K562 (cell line): ENCODE data around the gene LMO7. TPM values are rescaled to one million over a fixed set of nuclear protein-coding genes. Genes with fewer than 3 reads are reported as not detected.

Experiments
- ATAC-seq: fragments of 200-7000 bp; cut with Tn5 transposase; 3 replicates; pipeline ENCODE4 v1.9.1; 2020; ENCODE audit warnings: moderate library complexity
- BruUV-seq: library from RNA; stranded (reverse); fragments of 400-500 nt; replicated peaks from 2 replicates; lab custom pipeline; 2021; lab: Mats Ljungman, UMichigan
- CTCF ChIA-PET: fragments of 300-600 bp; formaldehyde crosslinking; extraction: SDS; loops from one replicate; lab custom pipeline; 2021; ENCODE audit warnings: low intra/inter-chr PET ratio; lab: Yijun Ruan, JAX
- POLR2A ChIA-PET: fragments of 300-600, 350-650 bp; sonication (Branson Sonifier 250); formaldehyde crosslinking; extraction: SDS; loops from one replicate; lab custom pipeline; 2021; ENCODE audit warnings: antibody characterized with exemption, inconsistent platforms; lab: Yijun Ruan, JAX
- DNase-seq, 4 experiments: peaks; one replicate each; pipeline versions ENCODE4 v3.0.0 to v3.0.0-alpha.2; 2011 to 2018; ENCODE audit warnings: low spot score in 3 of 4, mixed read lengths in 3 of 4; ENCODE audit errors: extremely low read depth in 1 of 4
- FAIRE-seq: peaks from 2 replicates; lab custom pipeline; 2011; peaks lifted over from hg19 to GRCh38; lab: Jason Lieb, UNC
- H2AFZ ChIP-seq: 2 replicates; pipeline ENCODE4 v1.6.0; 2011; ENCODE audit warnings: low read depth, low read length, control low read depth, inconsistent platforms
- H3K27ac ChIP-seq: fragments of 200-600 bp; 3 replicates; pipeline ENCODE4 v1.8.0; 2011; ENCODE audit warnings: low read depth, mild to moderate bottlenecking, control low read depth, inconsistent platforms, low read length, moderate library complexity, mixed read lengths; ENCODE audit errors: extremely low read depth
- H3K27me3 ChIP-seq, 2 experiments: fragments of 300-600 bp in 1 of 2; 2 replicates in 1 of 2; 3 replicates in 1 of 2; pipeline versions ENCODE4 v1.6.0 to v1.8.0; 2011; ENCODE audit warnings: inconsistent platforms in 2 of 2, low read length in 2 of 2, mild to moderate bottlenecking in 1 of 2, mixed read lengths in 1 of 2, moderate library complexity in 1 of 2; ENCODE audit not compliant: control insufficient read depth in 2 of 2, insufficient read depth in 2 of 2
- H3K36me3 ChIP-seq: fragments of 300-600 bp; 3 replicates; pipeline ENCODE4 v1.8.0; 2011; ENCODE audit warnings: mild to moderate bottlenecking, low read length, inconsistent platforms; ENCODE audit not compliant: control insufficient read depth, insufficient read depth
- H3K4me1 ChIP-seq, 2 experiments: fragments of 200-600 bp in 1 of 2; replicated peaks in 1 of 2; 2 replicates in 1 of 2; 3 replicates in 1 of 2; pipeline versions ENCODE4 v1.5.1 to v1.8.0; 2011; ENCODE audit warnings: inconsistent platforms in 2 of 2, low read length in 2 of 2, mild to moderate bottlenecking in 1 of 2, mixed read lengths in 1 of 2, moderate library complexity in 1 of 2; ENCODE audit not compliant: control insufficient read depth in 2 of 2, insufficient read depth in 2 of 2
- H3K4me2 ChIP-seq: 2 replicates; pipeline ENCODE4 v1.6.1; 2011; ENCODE audit warnings: low read length, control low read depth, inconsistent platforms, mixed read lengths; ENCODE audit not compliant: insufficient read depth
- H3K4me3 ChIP-seq: fragments of 200-600 bp; sonication (generic), shearing (Covaris generic); 2 replicates; pipeline ENCODE4 v1.5.1; 2016; ENCODE audit warnings: control low read depth, inconsistent platforms
- H3K79me2 ChIP-seq: fragments of 200-600 bp; 3 replicates; pipeline ENCODE4 v1.8.0; 2011; ENCODE audit warnings: low read length, inconsistent platforms; ENCODE audit not compliant: control insufficient read depth, insufficient read depth
- H3K9ac ChIP-seq, 2 experiments: 2 replicates each; pipeline versions ENCODE4 v1.6.0 to v1.6.1; 2011; ENCODE audit warnings: low read depth in 2 of 2, low read length in 2 of 2, control low read depth in 1 of 2, inconsistent platforms in 1 of 2, mild to moderate bottlenecking in 1 of 2, mixed read lengths in 1 of 2; ENCODE audit not compliant: insufficient read depth in 1 of 2
- H3K9me1 ChIP-seq: one replicate; pipeline ENCODE4 v1.6.0; 2011; ENCODE audit warnings: inconsistent platforms, mild to moderate bottlenecking, low read length, moderate library complexity; ENCODE audit not compliant: control insufficient read depth, insufficient read depth
- H3K9me3 ChIP-seq: replicated peaks from 2 replicates; pipeline ENCODE4 v1.5.1; 2011; ENCODE audit warnings: low read depth, low read length, inconsistent platforms; ENCODE audit not compliant: control insufficient read depth, insufficient read depth
- H4K20me1 ChIP-seq: replicated peaks from 2 replicates; pipeline ENCODE4 v1.6.1; 2011; ENCODE audit warnings: low read length, inconsistent platforms, mixed read lengths; ENCODE audit not compliant: control insufficient read depth, insufficient read depth
- FOXK2 ChIP-seq, 2 experiments: fragments of 450-650 bp; IDR thresholded peaks in 1 of 2; conservative IDR thresholded peaks in 1 of 2; 2 replicates each; pipeline ENCODE4 v1.6.1; 2016; ENCODE audit warnings: low read depth in 2 of 2, mild to moderate bottlenecking in 1 of 2
- LEF1 ChIP-seq: fragments of 450-650 bp; IDR thresholded peaks from 2 replicates; pipeline ENCODE4 v1.6.1; 2016; ENCODE audit warnings: mild to moderate bottlenecking
- U2AF1 ChIP-seq: fragments of 200-400 bp; formaldehyde crosslinking; optimal IDR thresholded peaks from 2 replicates; pipeline ENCODE3; 2017; ENCODE audit warnings: mild to moderate bottlenecking, low read depth, low read length, moderate library complexity
- ZNF449 ChIP-seq: fragments of 250-450 bp; sonication (Bioruptor Pico); IDR thresholded peaks from 2 replicates; pipeline ENCODE4 v1.8.0; 2022; ENCODE audit warnings: moderate library complexity, mild to moderate bottlenecking, inconsistent platforms
- WGBS: fragments of 100-300 bp; shearing (Covaris generic); methylation state at CpG from one replicate; pipeline ENCODE4 v1.1.6; 2016; ENCODE audit warnings: low coverage, mixed read lengths; ENCODE audit not compliant: insufficient coverage; ENCODE audit errors: missing lambda C conversion rate; 5-methylcytosine and 5-hydroxymethylcytosine counted together
- in situ Hi-C: fragments of 300-500 bp; cut with MboI; formaldehyde crosslinking; loops from 4 replicates; pipeline ENCODE4 v1.15.0; 2018; ENCODE audit warnings: inconsistent platforms, mixed read lengths
- intact Hi-C: fragments of 100-400 bp; cut with micrococcal nuclease; formaldehyde crosslinking; loops from 2 replicates; pipeline ENCODE4 v1.14.2; 2022
- polyA plus RNA-seq, 8 experiments: library from polyadenylated mRNA; depleted of rRNA in 4 of 8; stranded (reverse) in 5 of 8; unstranded in 3 of 8; fragments of >200 nt; fragmentation: Nextera tagmentation in 2 of 8; fragmentation: Illumina TruSeq in 1 of 8; extraction: Ambion mirVana in 2 of 8; extraction: Trizol in 1 of 8; gene quantifications; 2 replicates each; pipeline versions ENCODE4 v1.2.1 to v1.2.3, GENCODE V29; 2011 to 2014; ENCODE audit warnings: inconsistent platforms in 1 of 8, missing spikeins in 1 of 8
- total RNA-seq, 7 experiments: library from RNA; depleted of rRNA in 6 of 7; stranded (reverse); fragments of >200 nt in 6 of 7; fragmentation: Illumina TruSeq in 2 of 7; extraction: Trizol in 2 of 7; gene quantifications; 2 replicates each; pipeline versions ENCODE4 v1.2.1 to v1.2.3, GENCODE V29; 2011 to 2021; ENCODE audit warnings: low replicate concordance in 1 of 7
- TF ChIP-seq, protein P1 (sequence below): fragments of 450-650 bp; IDR thresholded peaks from 2 replicates; pipeline ENCODE4 v1.6.1; 2016; ENCODE audit warnings: missing biosample characterization, missing genetic modification characterization
- TF ChIP-seq, protein P2 (sequence below): fragments of 250-450 bp; sonication (Bioruptor Pico); IDR thresholded peaks from 2 replicates; pipeline ENCODE4 v1.5.0; 2021

Gene LMO7
- total and polyA plus RNA-seq, 9 of the 15 experiments (the other 6 are each of a cell fraction or from before 2014, with no cell fraction given), result 0.42 to 4.3 (median 1.7) TPM

DNA sequence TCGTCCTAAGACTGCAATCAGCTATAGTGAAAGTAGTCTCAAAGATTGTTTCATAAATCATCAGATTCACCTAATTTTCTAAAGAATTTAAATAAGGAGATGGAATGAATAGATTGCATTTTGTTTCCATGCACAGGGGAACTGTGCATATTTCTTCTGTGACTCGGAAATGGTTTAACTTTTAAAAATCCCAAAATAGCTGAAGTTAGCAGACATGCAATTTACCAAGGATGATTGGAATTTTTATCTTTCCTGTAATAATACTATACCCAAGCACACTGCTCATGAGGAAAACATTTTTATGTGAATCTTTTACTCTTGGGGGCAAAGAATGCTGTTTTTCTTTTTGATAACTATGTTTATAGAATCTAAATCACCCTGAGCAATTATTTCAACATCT is 15.0 kb upstream of the LMO7 start:
- Histone ChIP-seq H3K9me3 (no peaks in the 10 kb centered on the region), H3K9me1 (no peaks in the 10 kb centered on the region), H3K4me3 (no peak overlapping the region), H3K9ac (no peak overlapping the region), H3K36me3 (no peaks in the 10 kb centered on the region), H3K4me1 (no peaks in the 10 kb centered on the region), H3K79me2 (no peaks in the 10 kb centered on the region), H4K20me1 (no peaks in the 10 kb centered on the region), H3K27ac (no peak overlapping the region), H2AFZ (no peak overlapping the region), H3K27me3 (no peaks in the 10 kb centered on the region), H3K4me2 (no peak overlapping the region)
- no TSS peak for BruUV-seq
- 40% methylated on average over 2 of the region's 2 CpGs for WGBS
- in situ Hi-C loops (no loop called here), intact Hi-C loops (no loop called here)
- TF ChIP-seq LEF1 (no peak), FOXK2 (conservative IDR thresholded peaks at IDR 0.05 in 1 of 2, IDR thresholded peaks at IDR 0.05 in 1 of 2; ENCODE audit: low read depth in 2 of 2) (no peak), U2AF1 (no peak), ZNF449 (no peak)
- TF ChIP-seq, protein P1, sequence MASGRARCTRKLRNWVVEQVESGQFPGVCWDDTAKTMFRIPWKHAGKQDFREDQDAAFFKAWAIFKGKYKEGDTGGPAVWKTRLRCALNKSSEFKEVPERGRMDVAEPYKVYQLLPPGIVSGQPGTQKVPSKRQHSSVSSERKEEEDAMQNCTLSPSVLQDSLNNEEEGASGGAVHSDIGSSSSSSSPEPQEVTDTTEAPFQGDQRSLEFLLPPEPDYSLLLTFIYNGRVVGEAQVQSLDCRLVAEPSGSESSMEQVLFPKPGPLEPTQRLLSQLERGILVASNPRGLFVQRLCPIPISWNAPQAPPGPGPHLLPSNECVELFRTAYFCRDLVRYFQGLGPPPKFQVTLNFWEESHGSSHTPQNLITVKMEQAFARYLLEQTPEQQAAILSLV (tag), result no peak
- TF ChIP-seq, protein P2, sequence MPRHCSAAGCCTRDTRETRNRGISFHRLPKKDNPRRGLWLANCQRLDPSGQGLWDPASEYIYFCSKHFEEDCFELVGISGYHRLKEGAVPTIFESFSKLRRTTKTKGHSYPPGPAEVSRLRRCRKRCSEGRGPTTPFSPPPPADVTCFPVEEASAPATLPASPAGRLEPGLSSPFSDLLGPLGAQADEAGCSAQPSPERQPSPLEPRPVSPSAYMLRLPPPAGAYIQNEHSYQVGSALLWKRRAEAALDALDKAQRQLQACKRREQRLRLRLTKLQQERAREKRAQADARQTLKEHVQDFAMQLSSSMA (CRISPR knock-in tag), result no peak
- ATAC-seq, result no peak
- no peak for FAIRE-seq
- CTCF ChIA-PET, result no interaction called here
- DNase-seq, result no peak
- POLR2A ChIA-PET, result no interaction called here
